Gastrocnemius medialis (tissue), 4 donors: ENCODE results near the gene HOXD9.
A peak's percentile ranks its signal among the peaks of the same experiment; 100 is the strongest.

ENCODE experiments used
- CTCF ChIP-seq, 5 experiments: fragments of 450-650 bp in 3 of 5; fragments of 200-600 bp in 2 of 5; sonication (generic) in 2 of 5; IDR thresholded peaks in 4 of 5; conservative IDR thresholded peaks in 1 of 5; 1 replicate in 4 of 5; 2 replicates in 1 of 5; pipeline ENCODE4 v1.5.1; 2016 to 2019; ENCODE audit warnings: antibody characterized with exemption in 5 of 5, mild to moderate bottlenecking in 3 of 5, moderate library complexity in 3 of 5
- POLR2A ChIP-seq, 2 donors: fragments of 450-650 bp; IDR thresholded peaks; one replicate each; pipeline ENCODE4 v1.6.1; 2017; ENCODE audit warnings: antibody characterized with exemption in 2 of 2, mild to moderate bottlenecking in 2 of 2, moderate library complexity in 2 of 2

- peak in 4 of 5 experiments; percentile 23 to 49 (median 30) for TF ChIP-seq CTCF (IDR thresholded peaks at IDR 0.05 in 4 of 5, conservative IDR thresholded peaks at IDR 0.05 in 1 of 5)
- no peak for TF ChIP-seq POLR2A (IDR thresholded peaks at IDR 0.05)
Observed at GRCh38 chr2:176115883-176116813, 6.4 kb upstream of the HOXD9 start, which contains the start of gene HOXD10.
